ENCODE data around the gene RAB10. TPM values are rescaled to one million over a fixed set of nuclear protein-coding genes. Genes with fewer than 3 reads are reported as not detected.

RAB10 gene
- total and polyA plus RNA-seq, 2 experiments from 2014 or later, result 102 to 143 TPM

- H2AFZ ChIP-seq, result peak overlapping the region; percentile 75; the same call in 1 of the 2 replicates
- no peak overlapping the region for H3K27ac ChIP-seq (ENCODE audit: low read depth)
Measured at GRCh38 chr2:26018184-26019055, 15.5 kb upstream of the RAB10 start.

More at GRCh38 chr2:26018184-26019055, 15.5 kb upstream of the RAB10 start:
- Histone ChIP-seq H3K79me2 (replicated peaks; ENCODE audit: insufficient read depth) (no peaks in the 10 kb centered on the region), H3K9me2 (ENCODE audit: insufficient read depth) (no peaks in the 10 kb centered on the region), H3K4me2 (no peak overlapping the region), H3K4me1 (ENCODE audit: insufficient read depth) (no peaks in the 10 kb centered on the region), H3K27me3 (ENCODE audit: insufficient read depth) (no peaks in the 10 kb centered on the region), H3K36me3 (ENCODE audit: insufficient read depth) (no peaks in the 10 kb centered on the region), H3K4me3 (no peak overlapping the region), H3F3A (replicated peaks; ENCODE audit: low read depth) (no peaks in the 10 kb centered on the region), H4K20me1 (replicated peaks; ENCODE audit: insufficient read depth) (no peaks in the 10 kb centered on the region)
- TF ChIP-seq JUNB (IDR thresholded peaks at IDR 0.05; ENCODE audit: unreplicated experiment) (no peak), REST (IDR thresholded peaks at IDR 0.05; ENCODE audit: unreplicated experiment) (no peak), ZNF114 (CRISPR knock-in tag; IDR thresholded peaks at IDR 0.05) (no peak), ZNF331 (CRISPR knock-in tag; IDR thresholded peaks at IDR 0.05; ENCODE audit: low read depth) (no peak), EZH2 (IDR thresholded peaks at IDR 0.05; ENCODE audit: low read depth, unreplicated experiment) (no peak), NANOG (IDR thresholded peaks at IDR 0.05; ENCODE audit: borderline replicate concordance) (no peak), POLR2AphosphoS5 (IDR thresholded peaks at IDR 0.05; ENCODE audit: low read depth) (no peak), EZH2phosphoT487 (IDR thresholded peaks at IDR 0.05; ENCODE audit: unreplicated experiment) (no peak), CREB1 (CRISPR knock-in tag; IDR thresholded peaks at IDR 0.05; ENCODE audit: low read depth) (no peak)
- TF ChIP-seq, protein P1, sequence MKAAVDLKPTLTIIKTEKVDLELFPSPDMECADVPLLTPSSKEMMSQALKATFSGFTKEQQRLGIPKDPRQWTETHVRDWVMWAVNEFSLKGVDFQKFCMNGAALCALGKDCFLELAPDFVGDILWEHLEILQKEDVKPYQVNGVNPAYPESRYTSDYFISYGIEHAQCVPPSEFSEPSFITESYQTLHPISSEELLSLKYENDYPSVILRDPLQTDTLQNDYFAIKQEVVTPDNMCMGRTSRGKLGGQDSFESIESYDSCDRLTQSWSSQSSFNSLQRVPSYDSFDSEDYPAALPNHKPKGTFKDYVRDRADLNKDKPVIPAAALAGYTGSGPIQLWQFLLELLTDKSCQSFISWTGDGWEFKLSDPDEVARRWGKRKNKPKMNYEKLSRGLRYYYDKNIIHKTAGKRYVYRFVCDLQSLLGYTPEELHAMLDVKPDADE (IDR thresholded peaks at IDR 0.05), result no peak
- TF ChIP-seq, protein P2, sequence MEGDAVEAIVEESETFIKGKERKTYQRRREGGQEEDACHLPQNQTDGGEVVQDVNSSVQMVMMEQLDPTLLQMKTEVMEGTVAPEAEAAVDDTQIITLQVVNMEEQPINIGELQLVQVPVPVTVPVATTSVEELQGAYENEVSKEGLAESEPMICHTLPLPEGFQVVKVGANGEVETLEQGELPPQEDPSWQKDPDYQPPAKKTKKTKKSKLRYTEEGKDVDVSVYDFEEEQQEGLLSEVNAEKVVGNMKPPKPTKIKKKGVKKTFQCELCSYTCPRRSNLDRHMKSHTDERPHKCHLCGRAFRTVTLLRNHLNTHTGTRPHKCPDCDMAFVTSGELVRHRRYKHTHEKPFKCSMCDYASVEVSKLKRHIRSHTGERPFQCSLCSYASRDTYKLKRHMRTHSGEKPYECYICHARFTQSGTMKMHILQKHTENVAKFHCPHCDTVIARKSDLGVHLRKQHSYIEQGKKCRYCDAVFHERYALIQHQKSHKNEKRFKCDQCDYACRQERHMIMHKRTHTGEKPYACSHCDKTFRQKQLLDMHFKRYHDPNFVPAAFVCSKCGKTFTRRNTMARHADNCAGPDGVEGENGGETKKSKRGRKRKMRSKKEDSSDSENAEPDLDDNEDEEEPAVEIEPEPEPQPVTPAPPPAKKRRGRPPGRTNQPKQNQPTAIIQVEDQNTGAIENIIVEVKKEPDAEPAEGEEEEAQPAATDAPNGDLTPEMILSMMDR (conservative IDR thresholded peaks at IDR 0.05; ENCODE audit: low read depth in 2 of 2), result no peak
- TF ChIP-seq, protein P3, sequence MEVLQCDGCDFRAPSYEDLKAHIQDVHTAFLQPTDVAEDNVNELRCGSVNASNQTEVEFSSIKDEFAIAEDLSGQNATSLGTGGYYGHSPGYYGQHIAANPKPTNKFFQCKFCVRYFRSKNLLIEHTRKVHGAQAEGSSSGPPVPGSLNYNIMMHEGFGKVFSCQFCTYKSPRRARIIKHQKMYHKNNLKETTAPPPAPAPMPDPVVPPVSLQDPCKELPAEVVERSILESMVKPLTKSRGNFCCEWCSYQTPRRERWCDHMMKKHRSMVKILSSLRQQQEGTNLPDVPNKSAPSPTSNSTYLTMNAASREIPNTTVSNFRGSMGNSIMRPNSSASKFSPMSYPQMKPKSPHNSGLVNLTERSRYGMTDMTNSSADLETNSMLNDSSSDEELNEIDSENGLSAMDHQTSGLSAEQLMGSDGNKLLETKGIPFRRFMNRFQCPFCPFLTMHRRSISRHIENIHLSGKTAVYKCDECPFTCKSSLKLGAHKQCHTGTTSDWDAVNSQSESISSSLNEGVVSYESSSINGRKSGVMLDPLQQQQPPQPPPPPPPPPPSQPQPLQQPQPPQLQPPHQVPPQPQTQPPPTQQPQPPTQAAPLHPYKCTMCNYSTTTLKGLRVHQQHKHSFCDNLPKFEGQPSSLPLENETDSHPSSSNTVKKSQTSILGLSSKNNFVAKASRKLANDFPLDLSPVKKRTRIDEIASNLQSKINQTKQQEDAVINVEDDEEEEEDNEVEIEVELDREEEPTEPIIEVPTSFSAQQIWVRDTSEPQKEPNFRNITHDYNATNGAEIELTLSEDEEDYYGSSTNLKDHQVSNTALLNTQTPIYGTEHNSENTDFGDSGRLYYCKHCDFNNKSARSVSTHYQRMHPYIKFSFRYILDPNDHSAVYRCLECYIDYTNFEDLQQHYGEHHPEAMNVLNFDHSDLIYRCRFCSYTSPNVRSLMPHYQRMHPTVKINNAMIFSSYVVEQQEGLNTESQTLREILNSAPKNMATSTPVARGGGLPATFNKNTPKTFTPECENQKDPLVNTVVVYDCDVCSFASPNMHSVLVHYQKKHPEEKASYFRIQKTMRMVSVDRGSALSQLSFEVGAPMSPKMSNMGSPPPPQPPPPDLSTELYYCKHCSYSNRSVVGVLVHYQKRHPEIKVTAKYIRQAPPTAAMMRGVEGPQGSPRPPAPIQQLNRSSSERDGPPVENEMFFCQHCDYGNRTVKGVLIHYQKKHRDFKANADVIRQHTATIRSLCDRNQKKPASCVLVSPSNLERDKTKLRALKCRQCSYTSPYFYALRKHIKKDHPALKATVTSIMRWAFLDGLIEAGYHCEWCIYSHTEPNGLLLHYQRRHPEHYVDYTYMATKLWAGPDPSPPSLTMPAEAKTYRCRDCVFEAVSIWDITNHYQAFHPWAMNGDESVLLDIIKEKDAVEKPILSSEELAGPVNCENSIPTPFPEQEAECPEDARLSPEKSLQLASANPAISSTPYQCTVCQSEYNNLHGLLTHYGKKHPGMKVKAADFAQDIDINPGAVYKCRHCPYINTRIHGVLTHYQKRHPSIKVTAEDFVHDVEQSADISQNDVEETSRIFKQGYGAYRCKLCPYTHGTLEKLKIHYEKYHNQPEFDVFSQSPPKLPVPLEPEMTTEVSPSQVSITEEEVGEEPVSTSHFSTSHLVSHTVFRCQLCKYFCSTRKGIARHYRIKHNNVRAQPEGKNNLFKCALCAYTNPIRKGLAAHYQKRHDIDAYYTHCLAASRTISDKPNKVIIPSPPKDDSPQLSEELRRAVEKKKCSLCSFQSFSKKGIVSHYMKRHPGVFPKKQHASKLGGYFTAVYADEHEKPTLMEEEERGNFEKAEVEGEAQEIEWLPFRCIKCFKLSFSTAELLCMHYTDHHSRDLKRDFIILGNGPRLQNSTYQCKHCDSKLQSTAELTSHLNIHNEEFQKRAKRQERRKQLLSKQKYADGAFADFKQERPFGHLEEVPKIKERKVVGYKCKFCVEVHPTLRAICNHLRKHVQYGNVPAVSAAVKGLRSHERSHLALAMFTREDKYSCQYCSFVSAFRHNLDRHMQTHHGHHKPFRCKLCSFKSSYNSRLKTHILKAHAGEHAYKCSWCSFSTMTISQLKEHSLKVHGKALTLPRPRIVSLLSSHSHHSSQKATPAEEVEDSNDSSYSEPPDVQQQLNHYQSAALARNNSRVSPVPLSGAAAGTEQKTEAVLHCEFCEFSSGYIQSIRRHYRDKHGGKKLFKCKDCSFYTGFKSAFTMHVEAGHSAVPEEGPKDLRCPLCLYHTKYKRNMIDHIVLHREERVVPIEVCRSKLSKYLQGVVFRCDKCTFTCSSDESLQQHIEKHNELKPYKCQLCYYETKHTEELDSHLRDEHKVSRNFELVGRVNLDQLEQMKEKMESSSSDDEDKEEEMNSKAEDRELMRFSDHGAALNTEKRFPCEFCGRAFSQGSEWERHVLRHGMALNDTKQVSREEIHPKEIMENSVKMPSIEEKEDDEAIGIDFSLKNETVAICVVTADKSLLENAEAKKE (CRISPR knock-in tag; IDR thresholded peaks at IDR 0.05), result no peak
- DNase-seq (ENCODE audit: low spot score), result peak; percentile 64
- Mint-ChIP-seq H3K27ac (peak overlapping the region; percentile 43), H3K27me3 (ENCODE audit: insufficient read depth, low read depth, poor library complexity) (peaks cover 2% of the 10 kb centered on the region), H3K4me1 (peaks cover 11% of the 10 kb centered on the region), H3K4me3 (no peak overlapping the region), H3K9me3 (no peaks in the 10 kb centered on the region), H3K36me3 (ENCODE audit: low read depth) (no peaks in the 10 kb centered on the region)
- peak; percentile 98 for ATAC-seq

Measured in GM23338 (cell line).